OCI-LY3 (cell line): ENCODE results near the gene SLC1A7.

Source experiments
- H2AFZ ChIP-seq: fragments of 200-600, 300-600 bp; shearing (Covaris generic); 2 replicates; pipeline ENCODE4 v1.6.0; 2014; ENCODE audit warnings: antibody characterized with exemption, low read depth, low read length
- H3K27ac ChIP-seq: fragments of 200-600, 300-600 bp; sonication (generic); 2 replicates; pipeline ENCODE4 v1.5.1; 2014; ENCODE audit warnings: mild to moderate bottlenecking, low read length, moderate library complexity, mixed read lengths
- H3K27me3 ChIP-seq: fragments of 200-600, 300-600 bp; sonication (generic); 2 replicates; pipeline ENCODE4 v1.6.1; 2014; ENCODE audit warnings: low read depth, low read length, mixed read lengths
- H3K36me3 ChIP-seq: fragments of 200-600, 300-600 bp; sonication (generic); replicated peaks from 2 replicates; pipeline ENCODE3; 2014; ENCODE audit warnings: low read depth, low read length, mixed read lengths
- H3K4me1 ChIP-seq: fragments of 300-600, 200-600 bp; sonication (generic); 2 replicates; pipeline ENCODE4 v1.6.1; 2014; ENCODE audit warnings: low read length, mixed read lengths
- H3K4me2 ChIP-seq: fragments of 200-600, 300-600 bp; sonication (generic); 2 replicates; pipeline ENCODE4 v1.6.1; 2014; ENCODE audit warnings: low read length, mixed read lengths
- H3K4me3 ChIP-seq: fragments of 300-600, 200-600 bp; sonication (generic); 2 replicates; pipeline ENCODE4 v1.5.1; 2014; ENCODE audit warnings: antibody characterized with exemption, mild to moderate bottlenecking, low read length, moderate library complexity
- H3K79me2 ChIP-seq: fragments of 300-600, 200-600 bp; shearing (Covaris generic); 2 replicates; pipeline ENCODE4 v1.6.1; 2014; ENCODE audit warnings: mild to moderate bottlenecking, low read length, mixed read lengths
- H3K9ac ChIP-seq: fragments of 300-600, 200-600 bp; shearing (Covaris generic); 2 replicates; pipeline ENCODE4 v1.6.0; 2014; ENCODE audit warnings: mild to moderate bottlenecking, low read length, moderate library complexity
- H3K9me3 ChIP-seq: fragments of 200-600, 300-600 bp; shearing (Covaris generic); 2 replicates; pipeline ENCODE4 v1.6.1; 2014; ENCODE audit warnings: low read length, mixed read lengths; ENCODE audit not compliant: insufficient read depth
- H4K20me1 ChIP-seq: fragments of 200-600, 300-600 bp; sonication (generic); 2 replicates; pipeline ENCODE4 v1.6.1; 2016; ENCODE audit warnings: low read length, mixed read lengths; ENCODE audit not compliant: insufficient read depth
- CTCF ChIP-seq: fragments of 200-600, 300-600 bp; sonication (generic); IDR thresholded peaks from 2 replicates; pipeline ENCODE4 v1.5.1; 2014; ENCODE audit warnings: antibody characterized with exemption, low read length, low read depth
- EZH2phosphoT487 ChIP-seq: fragments of 200-600 bp; shearing (Covaris generic); IDR thresholded peaks from 2 replicates; pipeline ENCODE4 v1.6.1; 2018; ENCODE audit warnings: antibody characterized with exemption, mixed run types, low read depth

The SLC1A7 gene

GRCh38 chr1:53165408-53165961, 23.0 kb upstream of the SLC1A7 start:
- TF ChIP-seq CTCF (no peak), EZH2phosphoT487 (no peak)
- Histone ChIP-seq H3K4me1 (no peaks in the 10 kb centered on the region), H3K9ac (no peak overlapping the region), H2AFZ (no peak overlapping the region), H3K27me3 (no peaks in the 10 kb centered on the region), H4K20me1 (no peaks in the 10 kb centered on the region), H3K4me2 (no peak overlapping the region), H3K27ac (no peak overlapping the region), H3K36me3 (no peaks in the 10 kb centered on the region), H3K4me3 (no peak overlapping the region), H3K9me3 (no peaks in the 10 kb centered on the region), H3K79me2 (no peaks in the 10 kb centered on the region)

- no peaks in the 10 kb centered on the region for H3K79me2 ChIP-seq
- H3K27me3 ChIP-seq = no peaks in the 10 kb centered on the region
- H2AFZ ChIP-seq = no peak overlapping the region
- H3K9me3 ChIP-seq = no peaks in the 10 kb centered on the region
- no peak overlapping the region for H3K27ac ChIP-seq
- H3K36me3 ChIP-seq = no peaks in the 10 kb centered on the region
- no peaks in the 10 kb centered on the region for H3K4me1 ChIP-seq
- H3K4me2 ChIP-seq = no peak overlapping the region
- no peaks in the 10 kb centered on the region for H4K20me1 ChIP-seq
- H3K4me3 ChIP-seq = no peak overlapping the region
- TF ChIP-seq EZH2phosphoT487 (no peak), CTCF (no peak)
- no peak overlapping the region for H3K9ac ChIP-seq
Measured at GRCh38 chr1:53163291-53163768, 20.9 kb upstream of the SLC1A7 start.

GRCh38 chr1:53162621-53163020, 20.2 kb upstream of the SLC1A7 start:
- no peaks in the 10 kb centered on the region for H3K79me2 ChIP-seq
- H2AFZ ChIP-seq = no peak overlapping the region
- no peak overlapping the region for H3K4me3 ChIP-seq
- no peaks in the 10 kb centered on the region for H3K9me3 ChIP-seq
- H3K27ac ChIP-seq = no peak overlapping the region
- no peaks in the 10 kb centered on the region for H3K27me3 ChIP-seq
- no peaks in the 10 kb centered on the region for H4K20me1 ChIP-seq
- no peak overlapping the region for H3K9ac ChIP-seq
- no peak overlapping the region for H3K4me2 ChIP-seq
- H3K36me3 ChIP-seq = no peaks in the 10 kb centered on the region
- TF ChIP-seq EZH2phosphoT487 (no peak), CTCF (no peak)
- no peaks in the 10 kb centered on the region for H3K4me1 ChIP-seq

GRCh38 chr1:53160924-53161378, 18.5 kb upstream of the SLC1A7 start:
- Histone ChIP-seq H3K79me2 (no peaks in the 10 kb centered on the region), H3K27me3 (no peaks in the 10 kb centered on the region), H3K4me1 (no peaks in the 10 kb centered on the region), H3K9ac (no peak overlapping the region), H3K4me2 (no peak overlapping the region), H3K4me3 (no peak overlapping the region), H2AFZ (no peak overlapping the region), H3K36me3 (no peaks in the 10 kb centered on the region), H3K27ac (no peak overlapping the region), H3K9me3 (no peaks in the 10 kb centered on the region), H4K20me1 (no peaks in the 10 kb centered on the region)
- TF ChIP-seq CTCF (no peak), EZH2phosphoT487 (no peak)
